Sigmoid colon (tissue), 3 donors: Measurements from ENCODE around the gene B3GLCT.

Source experiments
- CTCF ChIP-seq, 4 experiments: fragments of 450-650 bp in 3 of 4; fragments of 200-600 bp in 1 of 4; IDR thresholded peaks; one replicate each; pipeline ENCODE4 v1.5.1; 2016 to 2019; ENCODE audit warnings: antibody characterized with exemption in 4 of 4, mild to moderate bottlenecking in 3 of 4, moderate library complexity in 2 of 4
- POLR2A ChIP-seq, 2 donors: fragments of 450-650 bp; IDR thresholded peaks; one replicate each; pipeline ENCODE4 v1.6.1; 2016; ENCODE audit warnings: antibody characterized with exemption in 2 of 2, mild to moderate bottlenecking in 2 of 2, moderate library complexity in 2 of 2

GRCh38 chr13:31224174-31224669, 24.4 kb downstream of the B3GLCT start:
- TF ChIP-seq CTCF (IDR thresholded peaks at IDR 0.05) (no peak), POLR2A (IDR thresholded peaks at IDR 0.05) (no peak)
